Measurements from ENCODE around the gene CAPN13. TPM values are rescaled to one million over a fixed set of nuclear protein-coding genes. Genes with fewer than 3 reads are reported as not detected.

The CAPN13 gene
- polyA plus RNA-seq, 5 donors: 1.1 to 2.4 (median 1.5) TPM

- no peak for DNase-seq
Measured at GRCh38 chr2:30684026-30684425, 123.2 kb downstream of the CAPN13 start.

- DNase-seq: no peak
Measured at GRCh38 chr2:30683236-30683956, 123.8 kb downstream of the CAPN13 start.

- no peak for DNase-seq
Measured at GRCh38 chr2:30681022-30681421, 126.2 kb downstream of the CAPN13 start.

GRCh38 chr2:30680121-30680520, 127.1 kb downstream of the CAPN13 start:
- no peak for DNase-seq

GRCh38 chr2:30679426-30680088, 127.7 kb downstream of the CAPN13 start:
- DNase-seq: no peak

- DNase-seq: no peak
Measured at GRCh38 chr2:30678410-30679137, 128.7 kb downstream of the CAPN13 start.

DNA sequence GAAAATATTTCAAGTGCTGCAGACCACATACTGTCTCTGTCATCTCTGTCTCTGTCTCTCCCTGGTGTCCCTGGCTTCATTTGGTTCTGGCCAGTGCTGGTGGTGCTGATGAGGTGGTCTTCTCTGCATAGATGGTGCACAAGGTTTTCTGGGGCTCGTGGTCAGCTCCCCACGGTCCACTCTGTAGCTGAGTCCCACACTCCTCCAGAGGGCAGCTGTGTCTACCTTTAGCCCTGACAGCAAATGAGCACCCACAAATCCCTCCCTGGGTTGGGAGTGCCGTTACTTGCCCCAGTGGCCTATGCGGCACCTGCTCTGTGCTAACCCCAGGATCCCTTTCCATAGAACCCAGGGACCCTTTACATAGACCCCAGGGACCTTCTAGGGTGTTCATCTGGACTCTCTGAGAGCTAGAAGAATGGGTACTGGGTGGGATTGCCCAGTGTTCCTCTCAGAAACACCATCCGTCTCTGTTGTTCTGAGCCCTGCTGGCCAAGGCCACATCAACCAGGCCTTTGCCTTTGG, 129.3 kb downstream of the CAPN13 start:
- DNase-seq: no peak

DNA sequence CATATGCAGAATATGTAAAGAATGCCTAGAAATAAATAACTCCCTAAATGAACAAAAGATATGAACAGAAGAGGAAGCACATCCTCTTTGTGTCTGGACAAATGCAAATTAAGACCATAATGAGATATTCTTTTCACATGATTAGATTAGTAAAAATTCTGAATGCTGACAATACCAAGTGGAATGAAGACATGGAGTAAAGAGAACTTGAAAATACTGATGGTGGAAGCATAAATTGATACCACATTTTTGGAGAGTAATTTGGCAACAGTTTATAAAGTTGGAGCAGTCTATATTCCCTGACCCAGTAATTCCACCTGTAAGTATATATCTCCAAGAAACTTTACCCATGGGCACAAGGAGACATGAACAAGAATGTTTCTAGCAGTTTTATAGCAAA, 130.0 kb downstream of the CAPN13 start:
- DNase-seq: no peak

DNA sequence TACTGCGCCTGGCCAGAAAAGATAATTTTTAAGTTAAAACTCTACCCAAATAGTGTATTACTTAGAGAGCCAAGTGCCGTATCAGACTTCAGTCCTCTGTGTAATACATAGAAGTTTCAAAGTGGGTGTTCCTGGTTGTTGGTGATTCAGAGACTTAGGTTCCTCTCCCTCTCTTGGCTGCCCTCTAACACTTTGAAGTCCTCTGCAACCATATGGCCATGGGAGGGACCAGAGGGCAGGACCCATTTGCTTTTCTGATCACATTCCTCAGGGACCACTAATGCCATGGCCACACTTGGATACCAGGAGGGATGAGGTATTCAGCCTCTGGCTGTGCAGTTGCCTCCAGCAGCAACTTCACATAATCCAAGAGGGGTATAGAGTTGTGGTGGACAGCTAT, 131.5 kb downstream of the CAPN13 start:
- no peak for DNase-seq

DNA sequence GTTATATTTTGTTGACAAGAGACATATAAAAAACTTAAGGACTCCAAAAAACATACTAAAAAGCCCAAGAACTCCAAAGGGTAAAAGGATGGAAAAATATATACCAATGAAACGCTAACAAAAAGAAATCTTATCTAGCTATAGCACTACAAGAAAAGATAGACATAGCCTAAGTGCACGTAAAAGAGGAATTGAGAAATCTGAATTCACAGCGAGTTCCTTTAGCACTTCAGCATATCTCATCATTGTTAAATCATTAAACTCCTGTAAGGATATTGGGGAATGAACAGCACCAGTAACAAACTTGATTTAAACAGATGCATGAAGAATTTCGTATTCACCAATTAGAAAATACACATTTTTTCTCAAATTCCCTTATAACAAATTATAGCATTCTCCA, 134.1 kb downstream of the CAPN13 start:
- no peak for DNase-seq

Data from right lung (tissue), 5 donors.